Calu3 (cell line): ENCODE measurements around the gene NCAPG2. TPM values are rescaled to one million over a fixed set of nuclear protein-coding genes. Genes with fewer than 3 reads are reported as not detected.

ENCODE experiments used
- BruUV-seq: library from RNA; stranded (reverse); fragments of 400-500 nt; replicated peaks from 2 replicates; lab custom pipeline; 2021; lab: Mats Ljungman, UMichigan
- CTCF ChIA-PET: fragments of 300-600 bp; sonication (Branson Sonifier 250); formaldehyde crosslinking; loops from one replicate; lab custom pipeline; 2022; ENCODE audit warnings: antibody characterized with exemption; lab: Charles Lee
- DNase-seq: peaks from one replicate; pipeline ENCODE4 v3.0.0; 2022
- H3K27ac Mint-ChIP-seq: one replicate; pipeline ENCODE4 v1.8.0; 2022; ENCODE audit warnings: mixed read lengths; ENCODE audit not compliant: unreplicated experiment
- H3K27me3 Mint-ChIP-seq: one replicate; pipeline ENCODE4 v1.8.0; 2022; ENCODE audit warnings: mixed read lengths; ENCODE audit not compliant: unreplicated experiment
- H3K36me3 Mint-ChIP-seq: one replicate; pipeline ENCODE4 v1.8.0; 2022; ENCODE audit warnings: mild to moderate bottlenecking, moderate library complexity, mixed read lengths; ENCODE audit not compliant: insufficient read depth, unreplicated experiment
- H3K4me1 Mint-ChIP-seq: one replicate; pipeline ENCODE4 v1.8.0; 2022; ENCODE audit warnings: mild to moderate bottlenecking, low read depth, mixed read lengths; ENCODE audit not compliant: unreplicated experiment
- H3K4me3 Mint-ChIP-seq: one replicate; pipeline ENCODE4 v1.8.0; 2022; ENCODE audit warnings: mild to moderate bottlenecking, low read depth, moderate library complexity, mixed read lengths; ENCODE audit not compliant: unreplicated experiment
- H3K9me3 Mint-ChIP-seq: one replicate; pipeline ENCODE4 v1.8.0; 2022; ENCODE audit warnings: low read depth, mixed read lengths; ENCODE audit not compliant: unreplicated experiment
- intact Hi-C: fragments of 100-400 bp; cut with micrococcal nuclease; formaldehyde crosslinking; loops from one replicate; pipeline ENCODE4 v1.10.0; 2022; ENCODE audit not compliant: unreplicated experiment
- total RNA-seq: library from RNA; stranded (reverse); gene quantifications from 2 replicates; pipeline ENCODE4 v1.2.3, GENCODE V29; 2022
- TF ChIP-seq, protein P1 (sequence below): fragments of 200-600 bp; IDR thresholded peaks from one replicate; pipeline ENCODE4 v1.8.0; 2022; ENCODE audit warnings: antibody characterized with exemption; ENCODE audit not compliant: unreplicated experiment

NCAPG2 gene
- total RNA-seq, 1 experiment from 2014 or later = 81.7 TPM

DNA sequence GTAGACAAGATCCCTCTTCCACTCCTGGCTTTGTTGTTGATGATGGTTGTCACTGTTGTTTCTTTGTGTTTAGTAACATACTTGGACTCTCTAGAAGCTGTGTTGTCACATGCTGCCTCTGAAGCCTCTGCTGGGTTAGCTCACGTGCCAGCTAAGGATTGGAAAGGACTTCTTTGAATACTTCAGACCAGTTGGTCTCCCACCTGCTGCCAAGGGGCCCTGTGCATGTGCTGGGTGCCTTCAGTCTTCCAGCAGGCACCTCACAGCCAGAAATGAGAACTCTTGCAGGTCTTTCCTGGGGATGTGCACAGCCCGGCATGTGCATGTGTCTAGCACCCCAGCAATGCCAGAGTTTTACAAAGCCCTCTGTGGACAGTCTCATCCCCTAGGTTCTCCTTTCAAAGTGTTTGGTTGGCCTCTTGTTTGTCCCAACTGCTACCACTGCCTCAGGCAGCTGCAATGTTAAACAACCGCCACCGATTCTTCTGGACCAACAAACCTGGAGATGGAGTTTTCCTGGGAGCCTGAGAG lies 21.7 kb upstream of the NCAPG2 start:
- CTCF ChIA-PET = interaction anchor here (0.5 kb wide), 1 partner anchor 263 kb away, joined by 6 read pairs; no protein-coding TSS in a partner anchor
- peaks cover 7% of the 10 kb centered on the region for H3K36me3 Mint-ChIP-seq
- no peaks in the 10 kb centered on the region for H3K27me3 Mint-ChIP-seq
- intact Hi-C loops = no loop called here
- H3K27ac Mint-ChIP-seq = no peak overlapping the region
- no peak for DNase-seq
- no peaks in the 10 kb centered on the region for H3K4me1 Mint-ChIP-seq
- H3K4me3 Mint-ChIP-seq = no peak overlapping the region
- no TSS peak for BruUV-seq
- no peaks in the 10 kb centered on the region for H3K9me3 Mint-ChIP-seq
- TF ChIP-seq, protein P1, sequence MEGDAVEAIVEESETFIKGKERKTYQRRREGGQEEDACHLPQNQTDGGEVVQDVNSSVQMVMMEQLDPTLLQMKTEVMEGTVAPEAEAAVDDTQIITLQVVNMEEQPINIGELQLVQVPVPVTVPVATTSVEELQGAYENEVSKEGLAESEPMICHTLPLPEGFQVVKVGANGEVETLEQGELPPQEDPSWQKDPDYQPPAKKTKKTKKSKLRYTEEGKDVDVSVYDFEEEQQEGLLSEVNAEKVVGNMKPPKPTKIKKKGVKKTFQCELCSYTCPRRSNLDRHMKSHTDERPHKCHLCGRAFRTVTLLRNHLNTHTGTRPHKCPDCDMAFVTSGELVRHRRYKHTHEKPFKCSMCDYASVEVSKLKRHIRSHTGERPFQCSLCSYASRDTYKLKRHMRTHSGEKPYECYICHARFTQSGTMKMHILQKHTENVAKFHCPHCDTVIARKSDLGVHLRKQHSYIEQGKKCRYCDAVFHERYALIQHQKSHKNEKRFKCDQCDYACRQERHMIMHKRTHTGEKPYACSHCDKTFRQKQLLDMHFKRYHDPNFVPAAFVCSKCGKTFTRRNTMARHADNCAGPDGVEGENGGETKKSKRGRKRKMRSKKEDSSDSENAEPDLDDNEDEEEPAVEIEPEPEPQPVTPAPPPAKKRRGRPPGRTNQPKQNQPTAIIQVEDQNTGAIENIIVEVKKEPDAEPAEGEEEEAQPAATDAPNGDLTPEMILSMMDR = no peak

DNA sequence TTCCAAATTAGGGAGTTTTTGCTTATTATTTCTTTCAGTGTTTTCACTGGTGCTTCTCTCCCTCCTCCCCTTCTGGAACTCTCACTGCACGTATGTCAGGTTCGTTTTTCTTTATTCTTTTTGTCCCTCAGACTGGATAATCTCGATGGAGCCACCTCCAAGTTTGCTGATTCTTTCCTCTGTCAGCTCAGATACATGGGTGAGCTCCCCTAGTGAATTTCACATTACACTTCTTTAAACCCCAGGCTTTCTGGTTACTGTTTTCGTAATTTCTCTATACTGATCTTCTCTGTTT lies 20.8 kb upstream of the NCAPG2 start:
- no TSS peak for BruUV-seq
- Mint-ChIP-seq H3K27ac (no peak overlapping the region), H3K4me3 (no peak overlapping the region), H3K27me3 (no peaks in the 10 kb centered on the region), H3K9me3 (no peaks in the 10 kb centered on the region), H3K4me1 (no peaks in the 10 kb centered on the region), H3K36me3 (peaks cover 7% of the 10 kb centered on the region)
- CTCF ChIA-PET = no interaction called here
- TF ChIP-seq, protein P1 = no peak
- intact Hi-C loops = no loop called here
- DNase-seq = no peak

DNA sequence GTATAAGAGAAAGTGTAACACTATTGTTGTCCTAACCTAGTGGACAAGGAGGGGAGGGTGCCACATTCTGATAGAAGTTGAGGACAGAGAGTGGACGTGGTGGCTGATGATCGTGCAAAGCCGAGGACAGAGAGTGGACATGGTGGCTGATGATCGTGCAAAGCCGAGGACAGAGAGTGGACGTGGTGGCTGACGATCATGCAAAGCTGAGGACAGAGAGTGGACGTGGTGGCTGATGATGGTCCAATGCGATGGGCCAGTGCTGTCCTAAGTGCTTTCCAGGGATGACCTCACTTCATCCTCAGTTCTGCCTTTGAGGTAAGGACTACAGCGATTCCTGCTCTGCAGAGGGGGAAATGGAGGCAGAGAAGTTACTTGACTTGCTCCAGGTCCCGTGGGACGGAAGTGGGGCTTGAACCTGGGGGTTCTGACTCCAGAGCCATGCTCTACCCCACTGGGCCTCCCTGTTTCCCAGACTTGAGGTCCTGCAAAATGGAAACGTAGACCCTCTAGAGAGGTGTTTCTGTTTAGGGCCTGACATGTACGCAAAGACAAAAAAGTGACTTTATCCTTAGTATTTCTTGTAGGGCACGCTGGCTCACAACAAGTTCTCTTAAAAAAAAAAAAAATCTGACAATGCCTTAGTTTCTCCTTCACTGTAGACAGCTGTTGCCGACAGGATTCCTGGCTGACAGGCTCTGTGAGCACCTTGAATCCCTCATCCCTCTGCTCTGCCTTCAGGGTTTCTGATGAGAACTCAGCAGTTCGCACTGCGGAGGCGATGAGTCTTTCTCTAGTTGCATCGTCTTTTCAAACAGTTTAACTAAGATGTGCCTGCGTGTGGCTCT lies 20.3 kb upstream of the NCAPG2 start:
- Mint-ChIP-seq H3K27me3 (no peaks in the 10 kb centered on the region), H3K9me3 (no peaks in the 10 kb centered on the region), H3K4me3 (no peak overlapping the region), H3K27ac (no peak overlapping the region), H3K4me1 (no peaks in the 10 kb centered on the region), H3K36me3 (peaks cover 7% of the 10 kb centered on the region)
- CTCF ChIA-PET = no interaction called here
- TF ChIP-seq, protein P1 = no peak
- no TSS peak for BruUV-seq
- no peak for DNase-seq
- intact Hi-C loops = no loop called here

DNA sequence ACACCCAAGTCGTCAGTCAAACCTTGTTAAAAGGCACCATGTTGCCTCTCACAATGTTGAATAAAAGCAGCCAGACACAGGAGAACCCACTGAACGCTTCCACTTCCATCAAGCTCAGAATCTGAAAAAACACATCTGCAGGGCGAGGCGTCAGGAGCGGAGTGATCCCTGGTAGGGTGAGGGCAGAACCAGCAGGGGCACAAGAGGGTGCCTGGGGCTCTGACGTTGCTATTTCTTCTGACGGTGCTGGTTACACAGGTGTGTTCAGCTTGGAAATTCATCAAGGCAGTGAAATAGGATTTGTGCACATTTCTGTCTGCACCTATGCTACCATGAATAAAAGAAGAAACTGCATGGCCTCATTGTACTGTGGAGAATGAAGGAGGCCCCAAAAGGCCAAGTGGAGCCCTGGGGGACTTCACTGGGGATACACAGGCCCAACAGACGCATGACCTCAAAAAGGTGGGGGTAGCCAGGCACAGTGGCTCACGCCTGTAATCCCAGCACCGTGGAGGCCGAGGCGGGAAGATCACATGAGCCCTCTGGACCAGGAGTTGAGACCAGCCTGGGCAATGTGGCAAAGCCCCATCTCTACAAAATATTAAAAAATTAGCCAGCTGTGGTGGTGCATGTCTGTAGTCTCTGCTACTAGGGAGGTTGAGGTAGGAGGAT lies 19.2 kb upstream of the NCAPG2 start:
- H3K9me3 Mint-ChIP-seq = no peaks in the 10 kb centered on the region
- no peak overlapping the region for H3K4me3 Mint-ChIP-seq
- no peak overlapping the region for H3K27ac Mint-ChIP-seq
- CTCF ChIA-PET = no interaction called here
- BruUV-seq = no TSS peak
- TF ChIP-seq, protein P1 = no peak
- H3K4me1 Mint-ChIP-seq = no peaks in the 10 kb centered on the region
- H3K27me3 Mint-ChIP-seq = peaks cover 5% of the 10 kb centered on the region
- intact Hi-C loops = no loop called here
- no peak for DNase-seq
- peaks cover 2% of the 10 kb centered on the region for H3K36me3 Mint-ChIP-seq
